ENCODE measurements around the gene MARK2.

DNA sequence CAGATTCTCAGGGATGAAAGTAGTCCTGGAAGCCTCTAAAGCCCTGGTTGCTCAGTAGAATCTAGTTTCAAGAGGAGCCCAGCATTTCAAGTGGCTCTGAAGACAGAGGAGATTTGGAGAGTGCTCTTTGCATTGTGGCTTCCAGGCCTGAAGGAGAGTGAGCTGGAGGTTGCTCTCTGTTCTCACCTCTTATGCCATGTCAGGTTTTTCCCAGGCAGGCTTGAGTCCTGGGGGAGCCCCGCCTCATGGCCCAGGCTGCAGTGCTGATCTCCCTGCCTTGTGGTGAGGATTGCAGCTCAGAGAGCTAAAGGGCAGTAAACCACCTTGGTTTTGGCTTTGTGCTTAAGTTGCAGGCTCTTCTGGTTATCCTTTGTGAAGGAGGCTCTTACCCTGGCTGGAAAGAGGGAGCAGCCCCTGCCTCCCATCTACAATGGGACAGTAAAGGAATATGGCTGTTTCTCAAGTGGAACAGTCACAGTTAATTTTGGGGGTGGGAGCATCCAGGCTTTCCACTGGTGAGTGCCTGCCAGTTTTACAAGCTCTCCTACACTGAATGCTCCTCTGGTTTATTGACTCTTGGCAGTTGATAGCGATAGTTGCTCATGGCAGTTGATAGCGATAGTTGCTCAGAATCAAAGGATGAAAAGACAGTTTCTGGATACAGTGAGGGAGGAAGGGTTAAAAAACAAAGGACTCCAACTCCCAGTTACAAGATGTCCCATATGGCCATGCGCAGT, 45.5 kb downstream of the MARK2 start:
- TF ChIP-seq POLR2A (IDR thresholded peaks at IDR 0.05) (no peak), CTCF (IDR thresholded peaks at IDR 0.05) (no peak)
